ENCODE measurements around the gene NEURL2.
"Not testable (repeated sequence)": the region's sequence is repeated elsewhere in the genome, so short reads cannot be mapped to it uniquely, and the experiment has no call there.

- TF ChIP-seq EZH2 (IDR thresholded peaks at IDR 0.05; ENCODE audit: borderline replicate concordance, low read depth, low read length, severe bottlenecking): not testable (repeated sequence)
- TF ChIP-seq, protein P1, sequence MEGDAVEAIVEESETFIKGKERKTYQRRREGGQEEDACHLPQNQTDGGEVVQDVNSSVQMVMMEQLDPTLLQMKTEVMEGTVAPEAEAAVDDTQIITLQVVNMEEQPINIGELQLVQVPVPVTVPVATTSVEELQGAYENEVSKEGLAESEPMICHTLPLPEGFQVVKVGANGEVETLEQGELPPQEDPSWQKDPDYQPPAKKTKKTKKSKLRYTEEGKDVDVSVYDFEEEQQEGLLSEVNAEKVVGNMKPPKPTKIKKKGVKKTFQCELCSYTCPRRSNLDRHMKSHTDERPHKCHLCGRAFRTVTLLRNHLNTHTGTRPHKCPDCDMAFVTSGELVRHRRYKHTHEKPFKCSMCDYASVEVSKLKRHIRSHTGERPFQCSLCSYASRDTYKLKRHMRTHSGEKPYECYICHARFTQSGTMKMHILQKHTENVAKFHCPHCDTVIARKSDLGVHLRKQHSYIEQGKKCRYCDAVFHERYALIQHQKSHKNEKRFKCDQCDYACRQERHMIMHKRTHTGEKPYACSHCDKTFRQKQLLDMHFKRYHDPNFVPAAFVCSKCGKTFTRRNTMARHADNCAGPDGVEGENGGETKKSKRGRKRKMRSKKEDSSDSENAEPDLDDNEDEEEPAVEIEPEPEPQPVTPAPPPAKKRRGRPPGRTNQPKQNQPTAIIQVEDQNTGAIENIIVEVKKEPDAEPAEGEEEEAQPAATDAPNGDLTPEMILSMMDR (IDR thresholded peaks at IDR 0.05; ENCODE audit: borderline replicate concordance, extremely low read depth, low read length, poor library complexity, severe bottlenecking): not testable (repeated sequence)
Measured at GRCh38 chr20:45901332-45901731, 10.3 kb upstream of the NEURL2 start.

Data from DND-41 (cell line).